ENCODE data around the gene CRKL. TPM values are rescaled to one million over a fixed set of nuclear protein-coding genes. Genes with fewer than 3 reads are reported as not detected.
"Not testable (repeated sequence)": the region's sequence is repeated elsewhere in the genome, so short reads cannot be mapped to it uniquely, and the experiment has no call there.

The CRKL gene
- polyA plus RNA-seq, 1 of the 3 experiments (the other 2 are of a cell fraction): 9.6 TPM

DNA sequence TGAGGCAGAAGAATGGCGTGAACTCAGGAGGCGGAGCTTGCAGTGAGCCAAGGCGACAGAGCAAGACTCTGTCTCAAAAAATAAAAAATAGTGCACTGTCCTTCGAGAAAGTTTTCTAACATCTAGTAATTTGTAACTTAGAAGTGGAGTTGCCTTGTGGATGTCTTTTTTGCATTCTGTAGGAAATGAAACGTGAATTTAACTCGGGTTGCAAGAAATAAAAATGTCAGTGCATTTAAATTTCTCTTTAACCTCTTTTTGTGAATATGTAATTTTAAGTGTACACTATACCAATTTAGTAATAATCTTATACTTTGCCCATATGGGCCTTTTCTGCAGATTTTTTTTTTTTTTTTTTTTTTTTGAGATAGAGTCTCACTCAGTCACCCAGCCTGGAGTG lies 26.2 kb upstream of the CRKL start:
- Histone ChIP-seq H3K9me2 (no peaks in the 10 kb centered on the region), H3K79me2 (ENCODE audit: insufficient read depth) (no peaks in the 10 kb centered on the region), H3K4me1 (ENCODE audit: control insufficient read depth in 1 of 2, insufficient read depth in 2 of 2, low read depth in 1 of 2, low read length in 1 of 2) (peaks cover 0 to 22% of the 10 kb centered on the region in 2 experiments; a peak in 1 of 4 replicates), H3K27me3 (ENCODE audit: insufficient read depth) (no peaks in the 10 kb centered on the region), H3K27ac (ENCODE audit: low read depth in 2 of 2, low read length in 1 of 2) (no peak overlapping the region), H4K20me1 (ENCODE audit: insufficient read depth) (no peaks in the 10 kb centered on the region), H2AFZ (ENCODE audit: low read depth) (no peak overlapping the region), H3K4me3 (ENCODE audit: low read depth in 2 of 2, low read length in 1 of 2) (no peak overlapping the region), H3F3A (replicated peaks; ENCODE audit: insufficient read depth) (peaks cover 6% of the 10 kb centered on the region), H3K4me2 (no peak overlapping the region), H3K9me3 (no peaks in the 10 kb centered on the region), H3K36me3 (replicated peaks in 1 of 2; ENCODE audit: control insufficient read depth in 1 of 2, insufficient read depth in 2 of 2, low read length in 1 of 2) (peaks cover 12 to 16% of the 10 kb centered on the region in 2 experiments), H3K9ac (no peak overlapping the region)
- WGBS (ENCODE audit: low lambda C conversion rate): 94% methylated on average over 6 of the region's 6 CpGs
- ChIA-PET POLR2A (interaction anchor here (0.7 kb wide), 1 partner anchor 30 kb away, joined by 4 read pairs; no protein-coding TSS in a partner anchor), CTCF (interaction anchor here (4.7 kb wide), 1 partner anchor 26 kb away, joined by 20 read pairs; the partner anchor contains the start of gene CRKL)
- no peak for DNase-seq
- TF ChIP-seq TEAD4 (IDR thresholded peaks at IDR 0.05; ENCODE audit: borderline replicate concordance, insufficient read depth) (no peak), SMC3 (IDR thresholded peaks at IDR 0.05; ENCODE audit: low read depth, low read length) (no peak), JUND (IDR thresholded peaks at IDR 0.05) (no peak), MEF2A (IDR thresholded peaks at IDR 0.05; ENCODE audit: borderline replicate concordance, low read depth) (no peak), RXRA (IDR thresholded peaks at IDR 0.05; ENCODE audit: borderline replicate concordance, low read depth) (no peak), CHD2 (IDR thresholded peaks at IDR 0.05; ENCODE audit: low read length, partially characterized antibody) (no peak), YY1 (IDR thresholded peaks at IDR 0.05; ENCODE audit: low read depth) (no peak), RFX5 (IDR thresholded peaks at IDR 0.05; ENCODE audit: low read length) (no peak), EP300 (IDR thresholded peaks at IDR 0.05; ENCODE audit: borderline replicate concordance in 1 of 2, low read depth in 1 of 2, low read length in 1 of 2) (no peak), NRF1 (IDR thresholded peaks at IDR 0.05; ENCODE audit: low read depth, low read length) (no peak), ELF1 (IDR thresholded peaks at IDR 0.05) (no peak), GATA2 (CRISPR knock-in tag; IDR thresholded peaks at IDR 0.05) (no peak), SIN3A (IDR thresholded peaks at IDR 0.05; ENCODE audit: borderline replicate concordance, low read depth, low read length) (no peak), POLR2AphosphoS5 (IDR thresholded peaks at IDR 0.05; ENCODE audit: low read depth, low read length) (no peak), RCOR1 (IDR thresholded peaks at IDR 0.05; ENCODE audit: low read length) (no peak), CTCF (IDR thresholded peaks at IDR 0.05) (no peak)
- TF ChIP-seq, protein P1, sequence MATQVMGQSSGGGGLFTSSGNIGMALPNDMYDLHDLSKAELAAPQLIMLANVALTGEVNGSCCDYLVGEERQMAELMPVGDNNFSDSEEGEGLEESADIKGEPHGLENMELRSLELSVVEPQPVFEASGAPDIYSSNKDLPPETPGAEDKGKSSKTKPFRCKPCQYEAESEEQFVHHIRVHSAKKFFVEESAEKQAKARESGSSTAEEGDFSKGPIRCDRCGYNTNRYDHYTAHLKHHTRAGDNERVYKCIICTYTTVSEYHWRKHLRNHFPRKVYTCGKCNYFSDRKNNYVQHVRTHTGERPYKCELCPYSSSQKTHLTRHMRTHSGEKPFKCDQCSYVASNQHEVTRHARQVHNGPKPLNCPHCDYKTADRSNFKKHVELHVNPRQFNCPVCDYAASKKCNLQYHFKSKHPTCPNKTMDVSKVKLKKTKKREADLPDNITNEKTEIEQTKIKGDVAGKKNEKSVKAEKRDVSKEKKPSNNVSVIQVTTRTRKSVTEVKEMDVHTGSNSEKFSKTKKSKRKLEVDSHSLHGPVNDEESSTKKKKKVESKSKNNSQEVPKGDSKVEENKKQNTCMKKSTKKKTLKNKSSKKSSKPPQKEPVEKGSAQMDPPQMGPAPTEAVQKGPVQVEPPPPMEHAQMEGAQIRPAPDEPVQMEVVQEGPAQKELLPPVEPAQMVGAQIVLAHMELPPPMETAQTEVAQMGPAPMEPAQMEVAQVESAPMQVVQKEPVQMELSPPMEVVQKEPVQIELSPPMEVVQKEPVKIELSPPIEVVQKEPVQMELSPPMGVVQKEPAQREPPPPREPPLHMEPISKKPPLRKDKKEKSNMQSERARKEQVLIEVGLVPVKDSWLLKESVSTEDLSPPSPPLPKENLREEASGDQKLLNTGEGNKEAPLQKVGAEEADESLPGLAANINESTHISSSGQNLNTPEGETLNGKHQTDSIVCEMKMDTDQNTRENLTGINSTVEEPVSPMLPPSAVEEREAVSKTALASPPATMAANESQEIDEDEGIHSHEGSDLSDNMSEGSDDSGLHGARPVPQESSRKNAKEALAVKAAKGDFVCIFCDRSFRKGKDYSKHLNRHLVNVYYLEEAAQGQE (IDR thresholded peaks at IDR 0.05; ENCODE audit: low read depth, low read length): no peak
- TF ChIP-seq, protein P2, sequence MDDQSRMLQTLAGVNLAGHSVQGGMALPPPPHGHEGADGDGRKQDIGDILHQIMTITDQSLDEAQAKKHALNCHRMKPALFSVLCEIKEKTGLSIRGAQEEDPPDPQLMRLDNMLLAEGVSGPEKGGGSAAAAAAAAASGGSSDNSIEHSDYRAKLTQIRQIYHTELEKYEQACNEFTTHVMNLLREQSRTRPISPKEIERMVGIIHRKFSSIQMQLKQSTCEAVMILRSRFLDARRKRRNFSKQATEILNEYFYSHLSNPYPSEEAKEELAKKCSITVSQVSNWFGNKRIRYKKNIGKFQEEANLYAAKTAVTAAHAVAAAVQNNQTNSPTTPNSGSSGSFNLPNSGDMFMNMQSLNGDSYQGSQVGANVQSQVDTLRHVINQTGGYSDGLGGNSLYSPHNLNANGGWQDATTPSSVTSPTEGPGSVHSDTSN (IDR thresholded peaks at IDR 0.05): no peak
- TF ChIP-seq, protein P3, sequence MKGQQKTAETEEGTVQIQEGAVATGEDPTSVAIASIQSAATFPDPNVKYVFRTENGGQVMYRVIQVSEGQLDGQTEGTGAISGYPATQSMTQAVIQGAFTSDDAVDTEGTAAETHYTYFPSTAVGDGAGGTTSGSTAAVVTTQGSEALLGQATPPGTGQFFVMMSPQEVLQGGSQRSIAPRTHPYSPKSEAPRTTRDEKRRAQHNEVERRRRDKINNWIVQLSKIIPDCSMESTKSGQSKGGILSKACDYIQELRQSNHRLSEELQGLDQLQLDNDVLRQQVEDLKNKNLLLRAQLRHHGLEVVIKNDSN (IDR thresholded peaks at IDR 0.05; ENCODE audit: borderline replicate concordance, low read depth): no peak

- H3K9me2 ChIP-seq; H3K27ac ChIP-seq (ENCODE audit: low read depth in 2 of 2, low read length in 1 of 2); H3K79me2 ChIP-seq (ENCODE audit: insufficient read depth); POLR2A ChIA-PET; H2AFZ ChIP-seq (ENCODE audit: low read depth); H3K4me2 ChIP-seq; H3K9me3 ChIP-seq; H3K9ac ChIP-seq; H3K36me3 ChIP-seq (replicated peaks in 1 of 2; ENCODE audit: control insufficient read depth in 1 of 2, insufficient read depth in 2 of 2, low read length in 1 of 2); H3K27me3 ChIP-seq (ENCODE audit: insufficient read depth); H3F3A ChIP-seq (replicated peaks; ENCODE audit: insufficient read depth); H3K4me1 ChIP-seq (ENCODE audit: control insufficient read depth in 1 of 2, insufficient read depth in 2 of 2, low read depth in 1 of 2, low read length in 1 of 2); DNase-seq; H3K4me3 ChIP-seq (ENCODE audit: low read depth in 2 of 2, low read length in 1 of 2); H4K20me1 ChIP-seq (ENCODE audit: insufficient read depth): not testable (repeated sequence)
- CTCF ChIA-PET: interaction anchor here (1.5 kb wide), 2 partner anchors 23 to 94 kb away, joined by 4 read pairs; no protein-coding TSS in a partner anchor
- 81% methylated on average over 6 of the region's 7 CpGs for WGBS (ENCODE audit: low lambda C conversion rate)
These were observed 19.5 kb upstream of the CRKL start for GRCh38 chr22:20897737-20898136.
